ENCODE results near the gene PITPNM3.

DNA sequence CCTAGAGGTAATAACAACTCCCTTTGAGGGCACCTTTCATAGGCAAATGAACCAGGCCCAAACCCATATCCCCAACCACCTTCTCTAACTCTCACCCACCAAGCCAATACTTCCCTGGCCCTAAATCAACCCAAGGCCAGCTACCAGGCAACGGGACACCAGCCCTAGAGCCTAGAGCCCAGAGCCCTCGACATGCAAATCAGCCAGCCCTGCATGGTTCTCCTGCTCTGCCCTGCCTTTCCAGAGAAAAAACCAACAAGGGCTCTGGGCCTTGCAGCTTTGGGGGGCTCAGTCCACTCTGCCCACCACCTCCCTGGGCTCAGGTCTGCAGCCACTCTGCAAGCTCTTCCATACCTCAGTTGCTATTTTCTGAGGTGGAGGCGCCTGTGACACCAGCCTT, 55.0 kb downstream of the PITPNM3 start:
- TF ChIP-seq, protein P1, sequence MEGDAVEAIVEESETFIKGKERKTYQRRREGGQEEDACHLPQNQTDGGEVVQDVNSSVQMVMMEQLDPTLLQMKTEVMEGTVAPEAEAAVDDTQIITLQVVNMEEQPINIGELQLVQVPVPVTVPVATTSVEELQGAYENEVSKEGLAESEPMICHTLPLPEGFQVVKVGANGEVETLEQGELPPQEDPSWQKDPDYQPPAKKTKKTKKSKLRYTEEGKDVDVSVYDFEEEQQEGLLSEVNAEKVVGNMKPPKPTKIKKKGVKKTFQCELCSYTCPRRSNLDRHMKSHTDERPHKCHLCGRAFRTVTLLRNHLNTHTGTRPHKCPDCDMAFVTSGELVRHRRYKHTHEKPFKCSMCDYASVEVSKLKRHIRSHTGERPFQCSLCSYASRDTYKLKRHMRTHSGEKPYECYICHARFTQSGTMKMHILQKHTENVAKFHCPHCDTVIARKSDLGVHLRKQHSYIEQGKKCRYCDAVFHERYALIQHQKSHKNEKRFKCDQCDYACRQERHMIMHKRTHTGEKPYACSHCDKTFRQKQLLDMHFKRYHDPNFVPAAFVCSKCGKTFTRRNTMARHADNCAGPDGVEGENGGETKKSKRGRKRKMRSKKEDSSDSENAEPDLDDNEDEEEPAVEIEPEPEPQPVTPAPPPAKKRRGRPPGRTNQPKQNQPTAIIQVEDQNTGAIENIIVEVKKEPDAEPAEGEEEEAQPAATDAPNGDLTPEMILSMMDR (conservative IDR thresholded peaks at IDR 0.05; ENCODE audit: low read depth, low read length): no peak
- no peak for TF ChIP-seq EZH2 (IDR thresholded peaks at IDR 0.05; ENCODE audit: borderline replicate concordance, low read depth, low read length, poor library complexity, severe bottlenecking)

Data from A673 (cell line).